ENCODE measurements around the gene SPNS3.

DNA sequence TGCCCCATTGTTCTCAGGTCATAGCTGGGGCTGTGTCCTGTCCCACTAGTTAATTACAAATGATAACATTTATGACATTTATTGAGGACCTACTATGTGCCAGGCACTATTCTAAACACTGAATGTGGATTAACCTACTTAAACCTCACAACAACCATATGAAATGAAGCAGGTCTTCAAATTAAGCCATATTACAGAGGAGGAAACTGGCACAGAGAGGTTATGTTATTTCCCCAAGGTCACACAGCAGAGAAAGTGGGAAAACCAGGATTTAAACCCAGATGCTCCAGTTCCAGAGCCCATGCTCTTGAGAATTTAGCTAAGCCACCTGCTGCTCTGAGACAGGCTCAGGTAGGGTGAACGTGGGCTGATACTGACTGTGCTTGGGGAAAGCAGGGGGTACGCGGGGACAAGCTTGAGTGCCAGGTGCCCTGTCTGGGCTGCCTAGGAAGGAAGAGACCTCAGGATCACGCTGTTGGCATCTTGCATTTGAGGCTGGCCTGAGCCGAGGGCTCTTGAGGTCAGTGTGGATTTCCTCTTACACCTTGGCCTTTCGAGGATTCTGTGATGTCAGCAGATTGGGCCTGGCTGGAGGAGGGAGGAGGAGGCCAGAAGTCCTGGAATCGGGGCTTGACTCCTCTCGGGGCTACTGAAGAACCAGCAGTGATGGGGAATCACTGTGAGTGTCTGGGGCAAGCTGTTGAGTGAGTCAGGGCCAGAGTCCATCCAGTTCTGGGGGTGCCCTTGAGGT, 73.8 kb downstream of the SPNS3 start:
- TF ChIP-seq, protein P1, sequence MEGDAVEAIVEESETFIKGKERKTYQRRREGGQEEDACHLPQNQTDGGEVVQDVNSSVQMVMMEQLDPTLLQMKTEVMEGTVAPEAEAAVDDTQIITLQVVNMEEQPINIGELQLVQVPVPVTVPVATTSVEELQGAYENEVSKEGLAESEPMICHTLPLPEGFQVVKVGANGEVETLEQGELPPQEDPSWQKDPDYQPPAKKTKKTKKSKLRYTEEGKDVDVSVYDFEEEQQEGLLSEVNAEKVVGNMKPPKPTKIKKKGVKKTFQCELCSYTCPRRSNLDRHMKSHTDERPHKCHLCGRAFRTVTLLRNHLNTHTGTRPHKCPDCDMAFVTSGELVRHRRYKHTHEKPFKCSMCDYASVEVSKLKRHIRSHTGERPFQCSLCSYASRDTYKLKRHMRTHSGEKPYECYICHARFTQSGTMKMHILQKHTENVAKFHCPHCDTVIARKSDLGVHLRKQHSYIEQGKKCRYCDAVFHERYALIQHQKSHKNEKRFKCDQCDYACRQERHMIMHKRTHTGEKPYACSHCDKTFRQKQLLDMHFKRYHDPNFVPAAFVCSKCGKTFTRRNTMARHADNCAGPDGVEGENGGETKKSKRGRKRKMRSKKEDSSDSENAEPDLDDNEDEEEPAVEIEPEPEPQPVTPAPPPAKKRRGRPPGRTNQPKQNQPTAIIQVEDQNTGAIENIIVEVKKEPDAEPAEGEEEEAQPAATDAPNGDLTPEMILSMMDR (IDR thresholded peaks at IDR 0.05; ENCODE audit: low read depth, low read length, poor library complexity, severe bottlenecking): no peak
- no peak for TF ChIP-seq EZH2phosphoT487 (IDR thresholded peaks at IDR 0.05; ENCODE audit: borderline replicate concordance, low read length)

Measured in DOHH2 (cell line).